K562 (cell line): Measurements from ENCODE around the gene HCRTR1. TPM values are rescaled to one million over a fixed set of nuclear protein-coding genes. Genes with fewer than 3 reads are reported as not detected.

Source experiments
- ATAC-seq: fragments of 200-7000 bp; cut with Tn5 transposase; 3 replicates; pipeline ENCODE4 v1.9.1; 2020; ENCODE audit warnings: moderate library complexity
- BruUV-seq: library from RNA; stranded (reverse); fragments of 400-500 nt; replicated peaks from 2 replicates; lab custom pipeline; 2021; lab: Mats Ljungman, UMichigan
- CTCF ChIA-PET: fragments of 300-600 bp; formaldehyde crosslinking; extraction: SDS; loops from one replicate; lab custom pipeline; 2021; ENCODE audit warnings: low intra/inter-chr PET ratio; lab: Yijun Ruan, JAX
- POLR2A ChIA-PET: fragments of 300-600, 350-650 bp; sonication (Branson Sonifier 250); formaldehyde crosslinking; extraction: SDS; loops from one replicate; lab custom pipeline; 2021; ENCODE audit warnings: antibody characterized with exemption, inconsistent platforms; lab: Yijun Ruan, JAX
- DNase-seq, 4 experiments: peaks; one replicate each; pipeline versions ENCODE4 v3.0.0 to v3.0.0-alpha.2; 2011 to 2018; ENCODE audit warnings: low spot score in 3 of 4, mixed read lengths in 3 of 4; ENCODE audit errors: extremely low read depth in 1 of 4
- FAIRE-seq: peaks from 2 replicates; lab custom pipeline; 2011; peaks lifted over from hg19 to GRCh38; lab: Jason Lieb, UNC
- H2AFZ ChIP-seq: 2 replicates; pipeline ENCODE4 v1.6.0; 2011; ENCODE audit warnings: low read depth, low read length, control low read depth, inconsistent platforms
- H3K27ac ChIP-seq: fragments of 200-600 bp; 3 replicates; pipeline ENCODE4 v1.8.0; 2011; ENCODE audit warnings: low read depth, mild to moderate bottlenecking, control low read depth, inconsistent platforms, low read length, moderate library complexity, mixed read lengths; ENCODE audit errors: extremely low read depth
- H3K27me3 ChIP-seq, 2 experiments: fragments of 300-600 bp in 1 of 2; 2 replicates in 1 of 2; 3 replicates in 1 of 2; pipeline versions ENCODE4 v1.6.0 to v1.8.0; 2011; ENCODE audit warnings: inconsistent platforms in 2 of 2, low read length in 2 of 2, mild to moderate bottlenecking in 1 of 2, mixed read lengths in 1 of 2, moderate library complexity in 1 of 2; ENCODE audit not compliant: control insufficient read depth in 2 of 2, insufficient read depth in 2 of 2
- H3K36me3 ChIP-seq: fragments of 300-600 bp; 3 replicates; pipeline ENCODE4 v1.8.0; 2011; ENCODE audit warnings: mild to moderate bottlenecking, low read length, inconsistent platforms; ENCODE audit not compliant: control insufficient read depth, insufficient read depth
- H3K4me1 ChIP-seq, 2 experiments: fragments of 200-600 bp in 1 of 2; replicated peaks in 1 of 2; 2 replicates in 1 of 2; 3 replicates in 1 of 2; pipeline versions ENCODE4 v1.5.1 to v1.8.0; 2011; ENCODE audit warnings: inconsistent platforms in 2 of 2, low read length in 2 of 2, mild to moderate bottlenecking in 1 of 2, mixed read lengths in 1 of 2, moderate library complexity in 1 of 2; ENCODE audit not compliant: control insufficient read depth in 2 of 2, insufficient read depth in 2 of 2
- H3K4me2 ChIP-seq: 2 replicates; pipeline ENCODE4 v1.6.1; 2011; ENCODE audit warnings: low read length, control low read depth, inconsistent platforms, mixed read lengths; ENCODE audit not compliant: insufficient read depth
- H3K4me3 ChIP-seq: fragments of 200-600 bp; sonication (generic), shearing (Covaris generic); 2 replicates; pipeline ENCODE4 v1.5.1; 2016; ENCODE audit warnings: control low read depth, inconsistent platforms
- H3K79me2 ChIP-seq: fragments of 200-600 bp; 3 replicates; pipeline ENCODE4 v1.8.0; 2011; ENCODE audit warnings: low read length, inconsistent platforms; ENCODE audit not compliant: control insufficient read depth, insufficient read depth
- H3K9ac ChIP-seq, 2 experiments: 2 replicates each; pipeline versions ENCODE4 v1.6.0 to v1.6.1; 2011; ENCODE audit warnings: low read depth in 2 of 2, low read length in 2 of 2, control low read depth in 1 of 2, inconsistent platforms in 1 of 2, mild to moderate bottlenecking in 1 of 2, mixed read lengths in 1 of 2; ENCODE audit not compliant: insufficient read depth in 1 of 2
- H3K9me1 ChIP-seq: one replicate; pipeline ENCODE4 v1.6.0; 2011; ENCODE audit warnings: inconsistent platforms, mild to moderate bottlenecking, low read length, moderate library complexity; ENCODE audit not compliant: control insufficient read depth, insufficient read depth
- H3K9me3 ChIP-seq: replicated peaks from 2 replicates; pipeline ENCODE4 v1.5.1; 2011; ENCODE audit warnings: low read depth, low read length, inconsistent platforms; ENCODE audit not compliant: control insufficient read depth, insufficient read depth
- H4K20me1 ChIP-seq: replicated peaks from 2 replicates; pipeline ENCODE4 v1.6.1; 2011; ENCODE audit warnings: low read length, inconsistent platforms, mixed read lengths; ENCODE audit not compliant: control insufficient read depth, insufficient read depth
- ARID1B ChIP-seq: fragments of 450-650 bp; IDR thresholded peaks from 2 replicates; pipeline ENCODE4 v1.6.1; 2016; ENCODE audit warnings: antibody characterized with exemption, mild to moderate bottlenecking, inconsistent platforms
- ESRRB ChIP-seq: fragments of 250-450 bp; sonication (Bioruptor Pico); IDR thresholded peaks from 2 replicates; pipeline ENCODE4 v1.5.0; 2020; ENCODE audit warnings: mild to moderate bottlenecking, moderate library complexity, borderline replicate concordance
- ID3 ChIP-seq, 2 experiments: fragments of 250-450 bp in 1 of 2; fragments of 450-650 bp in 1 of 2; sonication (Bioruptor Pico) in 1 of 2; IDR thresholded peaks; 2 replicates each; pipeline versions ENCODE4 v1.6.1 to v1.8.0; 2016 to 2021; ENCODE audit warnings: mild to moderate bottlenecking in 2 of 2, moderate library complexity in 2 of 2, missing compliant biosample characterization in 1 of 2, missing genetic modification characterization in 1 of 2
- IFI16 ChIP-seq: fragments of 250-450 bp; sonication (Bioruptor Pico); IDR thresholded peaks from 2 replicates; pipeline ENCODE4 v2.1.2; 2022; ENCODE audit warnings: mild to moderate bottlenecking, inconsistent platforms
- KLF13 ChIP-seq: fragments of 450-650 bp; IDR thresholded peaks from 2 replicates; pipeline ENCODE4 v1.6.1; 2016; ENCODE audit warnings: missing genetic modification characterization, low read depth, mild to moderate bottlenecking, missing compliant biosample characterization, moderate library complexity, borderline replicate concordance
- MCM7 ChIP-seq, 2 experiments: fragments of 450-650 bp; IDR thresholded peaks; 2 replicates each; pipeline ENCODE4 v1.6.1; 2016 to 2018
- MEF2A ChIP-seq: IDR thresholded peaks from 2 replicates; pipeline ENCODE4 v1.6.1; 2011; ENCODE audit warnings: low read depth, mild to moderate bottlenecking, low read length, moderate library complexity; ENCODE audit not compliant: control insufficient read depth
- MTA2 ChIP-seq: fragments of 450-650 bp; IDR thresholded peaks from 2 replicates; pipeline ENCODE4 v1.6.1; 2016; ENCODE audit warnings: low read depth
- MXI1 ChIP-seq: IDR thresholded peaks from 2 replicates; pipeline ENCODE4 v1.6.1; 2011; ENCODE audit warnings: low read depth, mild to moderate bottlenecking, improper control_type of control experiment, low read length
- MYC ChIP-seq, 2 experiments: fragments of 250-450 bp in 1 of 2; sonication (Bioruptor Pico) in 1 of 2; IDR thresholded peaks; 2 replicates each; pipeline versions ENCODE4 v1.5.1 to v1.6.1; 2012 to 2021; ENCODE audit warnings: low read depth in 2 of 2, borderline replicate concordance in 1 of 2, improper control_type of control experiment in 1 of 2, low read length in 1 of 2, mild to moderate bottlenecking in 1 of 2, moderate library complexity in 1 of 2
- NFXL1 ChIP-seq: fragments of 450-650 bp; formaldehyde crosslinking; IDR thresholded peaks from 2 replicates; pipeline ENCODE4 v1.4.0; 2021; ENCODE audit warnings: mild to moderate bottlenecking
- SAFB2 ChIP-seq: fragments of 200-400 bp; formaldehyde crosslinking; IDR thresholded peaks from 2 replicates; pipeline ENCODE4 v1.6.1; 2018; ENCODE audit warnings: borderline replicate concordance, low read length, low read depth, moderate library complexity; ENCODE audit not compliant: severe bottlenecking
- TCF7 ChIP-seq: sonication (generic); IDR thresholded peaks from 2 replicates; pipeline ENCODE4 v1.6.1; 2016; ENCODE audit warnings: antibody characterized with exemption, borderline replicate concordance
- ZFX ChIP-seq: sonication (generic); formaldehyde crosslinking; IDR thresholded peaks from 2 replicates; pipeline ENCODE4 v1.8.0; 2022; ENCODE audit warnings: mild to moderate bottlenecking, missing genetic modification reagents, moderate library complexity
- ZNF146 ChIP-seq: IDR thresholded peaks from one replicate; pipeline ENCODE4 v1.6.1; 2018; ENCODE audit warnings: missing compliant biosample characterization; ENCODE audit not compliant: unreplicated experiment
- ZNF431 ChIP-seq: sonication (generic); formaldehyde crosslinking; IDR thresholded peaks from 2 replicates; pipeline ENCODE4 v1.8.0; 2022; ENCODE audit warnings: mild to moderate bottlenecking, missing genetic modification reagents
- ZNF57 ChIP-seq: fragments of 450-650 bp; formaldehyde crosslinking; IDR thresholded peaks from 2 replicates; pipeline ENCODE4 v1.4.0; 2020; ENCODE audit warnings: mild to moderate bottlenecking, moderate library complexity
- ZNF76 ChIP-seq: fragments of 250-450 bp; sonication (Bioruptor Pico); IDR thresholded peaks from 2 replicates; pipeline ENCODE4 v1.4.0; 2020; ENCODE audit warnings: mild to moderate bottlenecking, moderate library complexity, borderline replicate concordance
- WGBS: fragments of 100-300 bp; shearing (Covaris generic); methylation state at CpG from one replicate; pipeline ENCODE4 v1.1.6; 2016; ENCODE audit warnings: low coverage, mixed read lengths; ENCODE audit not compliant: insufficient coverage; ENCODE audit errors: missing lambda C conversion rate; 5-methylcytosine and 5-hydroxymethylcytosine counted together
- in situ Hi-C: fragments of 300-500 bp; cut with MboI; formaldehyde crosslinking; loops from 4 replicates; pipeline ENCODE4 v1.15.0; 2018; ENCODE audit warnings: inconsistent platforms, mixed read lengths
- intact Hi-C: fragments of 100-400 bp; cut with micrococcal nuclease; formaldehyde crosslinking; loops from 2 replicates; pipeline ENCODE4 v1.14.2; 2022
- polyA plus RNA-seq, 8 experiments: library from polyadenylated mRNA; depleted of rRNA in 4 of 8; stranded (reverse) in 5 of 8; unstranded in 3 of 8; fragments of >200 nt; fragmentation: Nextera tagmentation in 2 of 8; fragmentation: Illumina TruSeq in 1 of 8; extraction: Ambion mirVana in 2 of 8; extraction: Trizol in 1 of 8; gene quantifications; 2 replicates each; pipeline versions ENCODE4 v1.2.1 to v1.2.3, GENCODE V29; 2011 to 2014; ENCODE audit warnings: inconsistent platforms in 1 of 8, missing spikeins in 1 of 8
- total RNA-seq, 7 experiments: library from RNA; depleted of rRNA in 6 of 7; stranded (reverse); fragments of >200 nt in 6 of 7; fragmentation: Illumina TruSeq in 2 of 7; extraction: Trizol in 2 of 7; gene quantifications; 2 replicates each; pipeline versions ENCODE4 v1.2.1 to v1.2.3, GENCODE V29; 2011 to 2021; ENCODE audit warnings: low replicate concordance in 1 of 7
- TF ChIP-seq, protein P1 (sequence below): fragments of 450-650 bp; IDR thresholded peaks from 2 replicates; pipeline ENCODE4 v1.6.1; 2016; ENCODE audit warnings: low read depth, mild to moderate bottlenecking, moderate library complexity
- TF ChIP-seq, protein P2 (sequence below): sonication (generic); formaldehyde crosslinking; IDR thresholded peaks from 2 replicates; pipeline ENCODE4 v1.9.0; 2022; ENCODE audit warnings: mild to moderate bottlenecking, missing genetic modification reagents

Gene HCRTR1
- total and polyA plus RNA-seq, 9 of the 15 experiments (the other 6 are each of a cell fraction or from before 2014, with no cell fraction given), result not detected

- FAIRE-seq (no peak), ATAC-seq (no peak), DNase-seq (no peak)
- Histone ChIP-seq H4K20me1 (peaks cover under 1% of the 10 kb centered on the region; the same call in 1 of the 2 replicates), H2AFZ (no peak overlapping the region), H3K9me3 (no peaks in the 10 kb centered on the region), H3K9me1 (no peaks in the 10 kb centered on the region), H3K36me3 (no peaks in the 10 kb centered on the region), H3K4me3 (no peak overlapping the region), H3K27me3 (peaks cover 20 to 48% of the 10 kb centered on the region in 2 experiments; a peak in 4 of 5 replicates), H3K79me2 (no peaks in the 10 kb centered on the region), H3K4me1 (no peaks in the 10 kb centered on the region), H3K9ac (no peak overlapping the region), H3K27ac (no peak overlapping the region)
- ChIA-PET CTCF (no interaction called here), POLR2A (interaction anchor here (0.6 to 1.9 kb wide), 7 partner anchors 10 to 886 kb away, joined by 3 to 7 read pairs (median 3); no protein-coding TSS in a partner anchor)
- WGBS, result 2% methylated on average over 6 of the region's 6 CpGs
- in situ Hi-C loops, result no loop called here
- BruUV-seq, result no TSS peak
- no peak for TF ChIP-seq IFI16 (CRISPR knock-in tag)
- no peak for TF ChIP-seq ZFX (CRISPR knock-in tag)
- TF ChIP-seq, protein P1, sequence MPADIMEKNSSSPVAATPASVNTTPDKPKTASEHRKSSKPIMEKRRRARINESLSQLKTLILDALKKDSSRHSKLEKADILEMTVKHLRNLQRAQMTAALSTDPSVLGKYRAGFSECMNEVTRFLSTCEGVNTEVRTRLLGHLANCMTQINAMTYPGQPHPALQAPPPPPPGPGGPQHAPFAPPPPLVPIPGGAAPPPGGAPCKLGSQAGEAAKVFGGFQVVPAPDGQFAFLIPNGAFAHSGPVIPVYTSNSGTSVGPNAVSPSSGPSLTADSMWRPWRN, result no peak
- no peak for TF ChIP-seq MCM7 (IDR thresholded peaks at IDR 0.05)
- TF ChIP-seq ZNF57 (CRISPR knock-in tag), result no peak
- no peak for TF ChIP-seq NFXL1 (CRISPR knock-in tag)
- no peak for TF ChIP-seq MXI1
- TF ChIP-seq SAFB2, result no peak
- no peak for TF ChIP-seq ZNF431
- TF ChIP-seq ARID1B, result no peak
- no peak for TF ChIP-seq ZNF76 (CRISPR knock-in tag)
- no peak for TF ChIP-seq ESRRB
- TF ChIP-seq, protein P2, sequence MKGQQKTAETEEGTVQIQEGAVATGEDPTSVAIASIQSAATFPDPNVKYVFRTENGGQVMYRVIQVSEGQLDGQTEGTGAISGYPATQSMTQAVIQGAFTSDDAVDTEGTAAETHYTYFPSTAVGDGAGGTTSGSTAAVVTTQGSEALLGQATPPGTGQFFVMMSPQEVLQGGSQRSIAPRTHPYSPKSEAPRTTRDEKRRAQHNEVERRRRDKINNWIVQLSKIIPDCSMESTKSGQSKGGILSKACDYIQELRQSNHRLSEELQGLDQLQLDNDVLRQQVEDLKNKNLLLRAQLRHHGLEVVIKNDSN, result no peak
- TF ChIP-seq MEF2A, result no peak
- TF ChIP-seq ID3 (CRISPR knock-in tag; IDR thresholded peaks at IDR 0.05), result no peak
- TF ChIP-seq ID3 (tag; IDR thresholded peaks at IDR 0.05), result no peak
- TF ChIP-seq MTA2, result no peak
- no peak for TF ChIP-seq MYC (IDR thresholded peaks at IDR 0.05; ENCODE audit: low read depth, low read length)
- no peak for TF ChIP-seq MYC (CRISPR knock-in tag; IDR thresholded peaks at IDR 0.05; ENCODE audit: borderline replicate concordance, low read depth)
- TF ChIP-seq KLF13 (tag), result no peak
- no peak for TF ChIP-seq ZNF146 (CRISPR knock-in tag)
- TF ChIP-seq TCF7, result no peak
- TF ChIP-seq, all 486 proteins: peak for 0
- intact Hi-C loops, result no loop called here
- H3K4me2 ChIP-seq, result no peak overlapping the region
Measured at GRCh38 chr1:31651766-31652165, 34.3 kb downstream of the HCRTR1 start.
